ENCODE measurements around the gene SLC66A1.

GRCh38 chr1:19331262-19331878, 19.2 kb downstream of the SLC66A1 start:
- no peak for TF ChIP-seq POLR2A (IDR thresholded peaks at IDR 0.05; ENCODE audit: extremely low read depth, insufficient read length)
- TF ChIP-seq, protein P1, sequence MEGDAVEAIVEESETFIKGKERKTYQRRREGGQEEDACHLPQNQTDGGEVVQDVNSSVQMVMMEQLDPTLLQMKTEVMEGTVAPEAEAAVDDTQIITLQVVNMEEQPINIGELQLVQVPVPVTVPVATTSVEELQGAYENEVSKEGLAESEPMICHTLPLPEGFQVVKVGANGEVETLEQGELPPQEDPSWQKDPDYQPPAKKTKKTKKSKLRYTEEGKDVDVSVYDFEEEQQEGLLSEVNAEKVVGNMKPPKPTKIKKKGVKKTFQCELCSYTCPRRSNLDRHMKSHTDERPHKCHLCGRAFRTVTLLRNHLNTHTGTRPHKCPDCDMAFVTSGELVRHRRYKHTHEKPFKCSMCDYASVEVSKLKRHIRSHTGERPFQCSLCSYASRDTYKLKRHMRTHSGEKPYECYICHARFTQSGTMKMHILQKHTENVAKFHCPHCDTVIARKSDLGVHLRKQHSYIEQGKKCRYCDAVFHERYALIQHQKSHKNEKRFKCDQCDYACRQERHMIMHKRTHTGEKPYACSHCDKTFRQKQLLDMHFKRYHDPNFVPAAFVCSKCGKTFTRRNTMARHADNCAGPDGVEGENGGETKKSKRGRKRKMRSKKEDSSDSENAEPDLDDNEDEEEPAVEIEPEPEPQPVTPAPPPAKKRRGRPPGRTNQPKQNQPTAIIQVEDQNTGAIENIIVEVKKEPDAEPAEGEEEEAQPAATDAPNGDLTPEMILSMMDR (IDR thresholded peaks at IDR 0.05; ENCODE audit: low read depth, low read length), result no peak

Data from NB4 (cell line).